Suppressor macrophage (primary cell): ENCODE measurements around the gene TLE2.

Source experiments
- DNase-seq, 4 experiments: peaks; one replicate each; pipeline ENCODE4 v3.0.0-alpha.2; 2020 to 2022
- total RNA-seq, 17 experiments: gene quantifications; one replicate each; lab custom pipeline; 2026; ENCODE audit warnings: mixed read lengths in 6 of 17, inconsistent platforms in 3 of 17; lab: John Stamatoyannopoulos, UW

TLE2 gene
- 0 to 2.0 (median 0.03) reads per million in 17 experiments for total RNA-seq

DNA sequence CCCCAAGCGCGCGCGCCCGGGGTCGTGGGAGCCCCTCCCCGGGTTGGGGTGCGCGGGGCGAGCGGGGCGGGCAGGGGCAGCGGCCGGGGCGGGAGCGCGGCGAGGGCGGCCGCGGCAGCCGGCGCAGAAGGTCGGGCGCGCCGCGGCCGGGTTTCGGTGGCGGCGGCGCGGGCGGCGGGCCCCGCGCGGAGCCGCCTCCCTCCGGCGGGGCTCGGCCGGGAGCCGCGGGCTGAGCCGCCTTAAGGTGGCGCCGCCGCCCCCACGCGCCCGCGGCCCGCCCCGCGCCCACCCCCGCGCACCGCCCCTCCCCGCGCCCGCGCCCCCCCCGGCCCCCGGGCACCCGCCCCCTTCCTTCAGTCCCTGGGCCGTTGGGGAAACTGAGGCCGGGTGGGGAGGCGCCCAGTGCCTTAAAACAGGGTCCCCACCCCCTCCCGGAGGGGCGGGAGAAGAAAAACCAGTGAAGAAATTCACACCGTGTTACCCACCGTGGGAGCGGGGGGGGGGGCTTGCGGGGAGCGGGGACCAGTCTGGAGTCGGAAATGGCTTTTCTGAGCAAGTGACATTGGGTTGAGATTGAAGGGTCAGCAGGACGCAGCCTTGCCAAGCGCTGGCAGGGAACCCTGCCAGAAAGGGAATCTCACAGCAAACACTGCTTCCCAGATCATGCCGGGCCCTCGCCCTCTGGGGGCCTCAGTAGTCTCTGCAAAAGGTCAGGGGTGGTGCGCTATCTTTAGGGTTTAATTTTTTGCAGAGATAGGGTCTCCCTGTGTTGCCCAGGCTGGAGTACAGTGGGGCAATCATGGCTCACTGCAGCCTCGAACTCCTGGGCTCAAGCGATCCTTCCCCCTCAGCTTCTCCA, at the start of gene TLE2:
TSS of gene TLE2 (minus strand) at position 216 of the 859 bp plus-strand sequence. CDS start 376 bp downstream, outside the sequence.
- DNase-seq, result peak in 2 of 4 experiments; percentile 20 to 39

DNA sequence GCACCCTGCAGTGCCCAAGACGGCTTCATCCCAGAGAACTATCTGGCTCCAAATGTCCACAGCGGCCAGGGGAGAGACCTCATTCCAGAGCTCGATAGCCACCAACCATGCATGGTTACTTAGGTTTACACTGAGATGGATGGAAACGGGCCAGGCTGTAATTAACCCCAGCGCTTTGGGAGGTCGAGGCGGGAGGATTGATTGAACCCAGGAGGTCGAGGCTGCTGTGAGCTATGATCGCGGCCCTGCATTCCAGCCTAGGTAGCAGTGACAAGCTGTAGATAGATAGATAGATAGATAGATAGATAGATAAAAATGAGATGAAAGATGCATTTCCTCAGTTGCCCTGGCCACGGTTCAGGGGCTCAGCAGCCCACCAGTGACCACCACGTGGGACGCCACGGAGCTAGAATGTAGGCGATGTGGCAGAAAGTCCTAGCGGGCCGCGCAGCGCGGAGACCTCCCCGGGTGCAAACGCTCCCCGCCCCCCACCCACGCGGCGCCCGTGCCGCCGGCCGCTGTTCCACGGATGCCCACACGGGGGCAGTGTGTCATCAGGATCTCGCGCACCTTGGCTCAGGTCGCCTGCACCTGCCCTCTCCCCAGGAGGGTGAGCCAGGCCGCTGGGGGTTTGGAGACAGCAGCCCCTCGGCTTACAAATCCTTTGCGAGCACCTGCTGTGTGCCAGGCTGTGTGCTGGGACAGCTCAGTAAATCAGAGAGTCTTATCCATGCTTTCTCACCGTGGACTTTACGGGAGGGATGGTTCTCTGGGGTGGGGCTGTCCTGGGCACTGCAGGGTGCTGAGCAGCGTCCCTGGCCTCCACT, 46.7 kb upstream of the TLE2 start:
- peak; percentile 40 to 75 (median 66) for DNase-seq

- DNase-seq, result peak in 1 of 4 experiments; percentile 35
Measured at GRCh38 chr19:3073931-3074595, 45.0 kb upstream of the TLE2 start.

- DNase-seq, result peak in 3 of 4 experiments; percentile 24 to 39 (median 33)
Measured at GRCh38 chr19:3073159-3073563, 44.1 kb upstream of the TLE2 start.

- no peak for DNase-seq
Measured at GRCh38 chr19:3071768-3072167, 42.7 kb upstream of the TLE2 start.

DNA sequence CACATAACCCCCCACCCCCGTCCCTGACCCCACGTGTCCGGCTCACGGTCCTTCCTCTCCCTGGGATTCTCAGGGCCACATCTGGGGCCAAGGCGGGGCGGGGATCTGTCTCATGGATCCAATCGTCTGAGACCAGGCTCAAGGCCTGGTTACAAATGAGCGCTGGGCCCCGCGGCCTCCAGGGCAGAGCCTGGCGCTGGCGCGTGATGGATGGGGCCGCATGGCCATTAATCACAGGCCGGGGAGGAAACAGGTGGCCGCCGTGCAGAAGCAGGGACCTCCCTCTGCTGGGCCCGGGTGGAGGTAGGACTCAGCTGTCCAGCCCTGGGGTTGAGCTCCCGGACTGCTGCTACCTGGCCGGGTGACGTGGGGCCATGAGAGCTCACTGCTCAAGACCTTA, 39.0 kb upstream of the TLE2 start:
- peak in 2 of 4 experiments; percentile 22 to 37 for DNase-seq

- DNase-seq, result no peak
Measured at GRCh38 chr19:3067563-3067962, 38.5 kb upstream of the TLE2 start.

DNA sequence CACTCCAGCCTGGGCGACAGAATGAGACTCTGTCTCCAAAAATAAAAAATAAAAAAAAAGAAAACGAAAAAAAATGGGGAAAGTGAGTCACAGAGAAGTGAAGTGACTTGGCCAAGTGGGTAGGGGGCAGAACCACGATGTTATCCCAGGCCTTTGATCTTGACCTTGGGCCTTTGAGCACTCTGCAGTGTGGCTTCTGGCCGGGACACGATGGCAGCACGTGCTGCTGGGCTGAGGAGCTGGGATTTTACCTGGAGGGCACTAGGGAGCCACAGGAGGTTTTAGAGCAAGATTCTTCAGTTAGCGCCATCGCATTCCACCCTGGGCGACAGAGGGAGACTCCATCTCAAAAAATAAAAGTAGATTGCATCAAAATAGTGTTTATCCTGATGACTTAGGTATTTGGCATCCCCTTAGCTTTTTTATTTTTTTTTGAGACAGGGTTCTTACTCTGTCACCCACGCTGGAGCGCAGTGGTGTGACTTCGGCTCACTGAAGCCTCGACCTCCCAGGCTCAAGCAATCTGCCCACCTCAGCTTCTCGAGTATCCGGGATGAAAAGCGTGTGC, 37.5 kb upstream of the TLE2 start:
- DNase-seq, result no peak

- DNase-seq, result no peak
Measured at GRCh38 chr19:3065675-3066357, 36.7 kb upstream of the TLE2 start.

DNA sequence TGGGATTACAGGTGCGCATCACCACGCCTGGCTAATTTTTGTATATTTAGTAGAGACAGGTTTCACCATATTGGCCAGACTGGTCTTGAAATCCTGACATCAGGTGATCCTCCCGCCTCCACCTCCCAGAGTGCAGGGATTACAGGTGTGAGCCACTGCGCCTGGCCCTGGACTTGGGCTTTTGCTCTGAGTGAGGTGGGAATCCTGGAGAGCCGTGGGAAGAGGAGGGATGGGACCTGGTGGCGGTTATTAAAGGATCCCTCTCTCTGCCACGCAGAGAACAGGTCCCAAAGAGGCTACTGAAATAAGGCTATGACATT, 34.9 kb upstream of the TLE2 start:
- no peak for DNase-seq

DNA sequence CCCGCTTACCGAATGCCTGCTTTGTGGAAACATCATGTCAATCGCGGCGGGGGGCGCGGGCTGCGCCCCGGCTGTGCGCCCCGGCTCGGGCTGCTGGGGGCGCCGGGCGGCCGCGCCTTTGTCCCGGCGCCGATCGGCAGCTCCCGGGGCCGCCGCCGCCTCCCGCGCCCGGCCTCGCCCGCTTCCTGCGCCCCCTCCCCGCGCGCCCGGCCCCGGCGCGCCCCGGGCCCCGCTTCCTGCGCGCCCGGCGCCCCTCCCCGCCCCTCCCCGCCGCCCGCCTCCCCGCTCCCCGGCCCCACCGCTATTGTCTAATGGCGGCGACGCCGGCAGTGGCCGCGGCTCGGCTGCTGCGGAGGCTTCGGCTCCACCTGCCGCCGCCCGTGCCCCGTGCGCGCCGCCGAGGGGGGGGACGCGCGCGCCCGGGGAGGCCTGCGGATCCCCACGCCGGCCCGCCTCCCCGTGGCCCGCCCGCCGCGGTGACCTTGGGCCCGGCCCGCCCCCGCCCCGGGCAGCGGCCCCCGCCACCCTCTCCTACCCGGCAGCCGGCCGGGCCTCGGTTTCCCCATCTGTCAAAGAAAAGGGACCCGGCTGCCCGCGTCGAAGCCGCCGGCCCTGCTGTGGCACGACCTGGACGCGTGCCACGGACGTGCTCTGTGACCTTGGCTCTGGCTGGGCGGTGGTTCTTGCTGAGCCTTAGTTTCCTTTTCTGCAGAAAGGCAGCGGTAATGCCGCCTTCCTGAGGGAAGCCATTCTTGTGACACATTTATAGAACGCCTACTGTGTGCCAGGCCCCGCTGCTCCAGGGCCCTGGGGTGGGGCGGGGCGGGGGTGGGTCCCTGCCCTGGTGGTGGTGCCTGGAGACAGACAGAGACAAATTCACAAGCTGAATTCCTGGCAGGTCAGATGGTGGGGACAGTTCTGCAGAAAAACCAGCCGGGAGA, 33.4 kb upstream of the TLE2 start, which contains the start of gene TLE5:
TSS of gene TLE5 (minus strand) at position 331 of the 941 bp plus-strand sequence. CDS start at position 36, 295 bp downstream.
- peak; percentile 44 to 88 (median 68) for DNase-seq

- peak in 2 of 4 experiments; percentile 46 to 55 for DNase-seq
Measured at GRCh38 chr19:3061182-3062161, 32.4 kb upstream of the TLE2 start.

- DNase-seq, result no peak
Measured at GRCh38 chr19:3060857-3061181, 31.7 kb upstream of the TLE2 start.

DNA sequence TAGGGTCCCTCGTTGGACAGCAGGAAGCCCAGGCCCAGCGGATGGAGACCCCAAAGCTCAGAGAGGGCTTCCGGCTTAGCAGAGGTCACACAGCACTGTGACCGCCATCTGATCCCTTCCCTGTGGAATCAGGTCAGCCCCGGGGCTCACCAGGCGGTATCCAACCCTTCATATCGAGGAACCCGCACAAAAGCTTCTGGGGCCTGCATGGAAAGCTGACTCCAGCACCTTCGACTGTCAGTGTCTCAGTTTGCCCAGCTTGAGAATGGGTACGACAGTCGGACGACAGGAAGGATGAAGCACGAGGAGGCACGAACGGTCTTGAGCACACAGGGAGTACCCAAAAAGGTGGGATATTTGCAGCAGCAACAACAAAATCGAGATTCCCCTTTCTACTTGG, 30.6 kb upstream of the TLE2 start:
- DNase-seq, result no peak

DNA sequence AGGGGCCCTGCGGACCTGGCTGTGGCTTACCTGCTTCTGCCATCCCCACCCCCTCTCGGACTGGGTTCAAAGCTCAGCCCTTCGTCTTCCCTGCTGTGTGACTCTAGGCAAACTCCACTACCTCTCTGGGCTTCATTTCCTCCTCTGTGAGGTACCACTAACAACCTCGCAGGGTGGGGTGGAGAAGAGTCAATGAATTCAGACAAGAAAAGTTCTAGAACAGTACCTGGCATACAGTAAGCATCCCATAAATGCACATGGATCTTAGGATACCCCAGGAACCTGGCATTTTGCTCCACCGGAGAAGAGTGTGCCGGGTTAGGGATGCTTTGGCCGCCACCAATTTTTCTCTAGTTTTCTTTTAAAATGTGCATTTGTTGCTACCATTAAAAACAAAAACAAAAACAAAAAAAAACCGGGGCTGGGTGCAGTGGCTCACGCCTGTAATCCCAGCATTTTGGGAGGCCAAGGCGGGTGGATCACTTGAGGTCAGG, 29.8 kb upstream of the TLE2 start:
- DNase-seq, result no peak

DNA sequence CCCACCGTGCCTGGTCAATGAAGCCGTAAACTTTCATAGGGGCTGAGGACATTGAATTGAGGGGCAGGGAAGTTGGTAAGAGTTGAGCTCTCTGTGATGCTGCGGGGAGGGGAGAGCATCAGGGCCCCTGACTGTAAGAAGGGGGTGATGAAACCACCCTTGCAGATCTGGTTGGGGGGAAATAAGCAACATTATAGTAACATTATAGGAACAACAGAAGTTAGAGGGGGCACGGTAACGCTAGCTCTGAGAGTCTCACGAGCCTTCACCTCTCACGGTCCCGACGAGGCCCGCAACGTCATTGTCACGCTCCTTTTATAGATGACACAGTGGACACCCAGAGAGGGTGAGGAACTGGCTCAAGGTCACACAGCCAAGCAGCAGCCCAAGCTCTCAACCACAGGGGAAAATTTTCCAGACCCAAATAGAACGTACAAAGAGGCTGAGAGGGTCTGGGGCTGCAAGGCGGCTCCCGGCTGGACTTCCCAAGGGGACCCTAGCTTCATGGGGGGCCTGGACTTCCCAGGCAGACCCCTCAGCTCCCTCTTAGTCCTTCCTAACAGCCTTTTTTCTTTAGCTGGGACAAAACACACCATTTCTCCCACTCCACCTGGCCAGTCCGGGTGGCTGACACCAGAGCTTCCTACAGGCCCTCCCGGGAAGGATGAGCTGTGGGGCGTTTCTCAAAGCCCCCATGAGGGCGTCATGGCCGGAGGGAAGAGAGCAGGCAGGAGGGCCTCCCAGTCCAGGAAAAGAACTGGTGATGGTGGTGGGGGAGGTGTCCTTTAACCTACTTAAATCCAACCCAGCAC, 29.1 kb upstream of the TLE2 start:
- no peak for DNase-seq

GRCh38 chr19:3057275-3057714, 28.2 kb upstream of the TLE2 start:
- DNase-seq, result no peak

DNA sequence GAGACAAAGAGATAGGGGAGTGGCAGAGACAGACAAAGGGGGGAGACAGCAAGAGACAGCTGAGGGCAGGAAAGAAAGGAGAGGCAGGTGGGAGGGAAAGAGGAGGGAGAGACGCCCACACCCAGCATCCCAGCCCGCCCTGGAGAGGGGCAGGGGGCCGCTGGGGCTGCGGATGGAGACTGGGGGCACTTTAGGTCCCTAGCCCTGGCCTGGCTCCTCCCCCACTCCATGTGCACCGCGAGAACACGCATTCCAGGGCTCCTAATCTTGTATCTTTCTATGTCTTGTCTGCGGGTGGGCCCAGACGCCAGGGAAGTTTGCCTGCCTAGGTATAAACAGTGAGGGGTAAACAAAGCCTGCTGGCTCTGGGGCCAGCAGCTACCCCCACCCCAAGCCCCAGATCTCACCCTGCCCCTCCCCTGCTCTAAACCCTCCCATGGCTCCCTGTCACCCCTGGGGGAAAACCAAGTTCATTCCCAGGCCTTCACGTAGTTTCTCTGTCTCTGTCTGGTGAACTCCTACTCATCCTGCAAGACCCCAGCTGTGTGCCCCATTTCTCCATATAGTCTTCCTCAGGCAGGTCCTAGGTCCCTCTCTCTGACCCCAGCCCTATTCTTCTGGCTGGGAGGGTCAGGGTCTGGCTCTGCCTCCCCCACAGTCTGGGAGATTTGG, 27.5 kb upstream of the TLE2 start:
- no peak for DNase-seq
